Measurements from ENCODE around the gene BIRC3.
A peak's percentile ranks its signal among the peaks of the same experiment; 100 is the strongest.

- TF ChIP-seq CTCF (conservative IDR thresholded peaks at IDR 0.05; ENCODE audit: low read depth, low read length): peak; percentile 90
- TF ChIP-seq EZH2 (IDR thresholded peaks at IDR 0.05; ENCODE audit: borderline replicate concordance, low read depth, low read length, poor library complexity, severe bottlenecking): no peak
These were observed 29.1 kb upstream of the BIRC3 start for GRCh38 chr11:102287964-102288724.
